Left kidney (tissue), 2 donors: ENCODE data around the gene KCNMA1. TPM values are rescaled to one million over a fixed set of nuclear protein-coding genes. Genes with fewer than 3 reads are reported as not detected.

Experiments
- DNase-seq: peaks from one replicate; pipeline ENCODE4 v3.0.0-alpha.2; 2013
- polyA plus RNA-seq: library from polyadenylated mRNA; unstranded; fragments of 120-200 nt; gene quantifications from one replicate; pipeline ENCODE4 v1.2.1, GENCODE V29; 2013; ENCODE audit not compliant: insufficient read length

KCNMA1 gene
- polyA plus RNA-seq, 1 donor = 3.6 TPM

- no peak for DNase-seq
Observed at GRCh38 chr10:77633376-77633775, 4.2 kb downstream of the KCNMA1 start.

GRCh38 chr10:77631241-77631640, 6.4 kb downstream of the KCNMA1 start:
- no peak for DNase-seq

GRCh38 chr10:77630507-77630848, 7.1 kb downstream of the KCNMA1 start:
- DNase-seq = no peak

GRCh38 chr10:77629775-77630506, 7.7 kb downstream of the KCNMA1 start:
- DNase-seq = no peak

GRCh38 chr10:77628906-77629730, 8.5 kb downstream of the KCNMA1 start:
- DNase-seq = no peak

GRCh38 chr10:77626266-77626935, 11.2 kb downstream of the KCNMA1 start:
- DNase-seq = no peak

GRCh38 chr10:77625379-77625778, 12.2 kb downstream of the KCNMA1 start:
- DNase-seq = no peak

- no peak for DNase-seq
Observed at GRCh38 chr10:77622889-77623291, 14.7 kb downstream of the KCNMA1 start.

GRCh38 chr10:77620731-77621130, 16.9 kb downstream of the KCNMA1 start:
- no peak for DNase-seq

- no peak for DNase-seq
Observed at GRCh38 chr10:77619964-77620703, 17.5 kb downstream of the KCNMA1 start.

- no peak for DNase-seq
Observed at GRCh38 chr10:77618117-77618516, 19.5 kb downstream of the KCNMA1 start.

GRCh38 chr10:77616766-77617165, 20.8 kb downstream of the KCNMA1 start:
- DNase-seq = no peak

GRCh38 chr10:77614778-77615625, 22.6 kb downstream of the KCNMA1 start:
- no peak for DNase-seq

- DNase-seq = no peak
Observed at GRCh38 chr10:77613476-77614130, 24.0 kb downstream of the KCNMA1 start.

GRCh38 chr10:77611670-77612069, 25.9 kb downstream of the KCNMA1 start:
- DNase-seq = no peak

GRCh38 chr10:77611221-77611620, 26.4 kb downstream of the KCNMA1 start:
- no peak for DNase-seq

GRCh38 chr10:77609781-77610272, 27.8 kb downstream of the KCNMA1 start:
- DNase-seq = no peak

- no peak for DNase-seq
Observed at GRCh38 chr10:77608281-77608680, 29.3 kb downstream of the KCNMA1 start.

GRCh38 chr10:77606751-77607150, 30.9 kb downstream of the KCNMA1 start:
- no peak for DNase-seq

GRCh38 chr10:77605466-77605865, 32.1 kb downstream of the KCNMA1 start:
- DNase-seq = no peak

GRCh38 chr10:77604941-77605351, 32.7 kb downstream of the KCNMA1 start:
- DNase-seq = no peak
